GM21447 (cell line): ENCODE measurements around the gene OSBPL7.

ENCODE experiments used
- ATAC-seq: cut with Tn5 transposase; IDR thresholded peaks from one replicate; pipeline ENCODE4 v1.9.1; 2021; ENCODE audit not compliant: unreplicated experiment

The OSBPL7 gene

DNA sequence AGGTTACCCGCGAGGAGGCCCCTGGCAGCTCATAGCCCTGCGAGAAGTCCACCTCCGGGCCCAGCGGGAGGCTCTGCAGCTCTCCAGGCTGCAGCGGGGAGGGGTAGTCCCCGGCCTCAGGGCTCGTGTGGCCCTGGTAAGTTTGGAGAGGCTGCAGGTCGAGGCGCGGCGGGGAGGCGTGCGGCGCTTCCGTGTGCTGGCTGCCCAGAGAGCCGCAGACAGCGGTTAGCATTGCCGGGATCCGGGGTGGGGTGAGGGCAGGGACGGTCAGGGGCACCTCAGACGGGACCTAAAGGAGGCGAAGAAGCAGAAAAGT, 26.6 kb upstream of the OSBPL7 start:
- ATAC-seq, result no peak

DNA sequence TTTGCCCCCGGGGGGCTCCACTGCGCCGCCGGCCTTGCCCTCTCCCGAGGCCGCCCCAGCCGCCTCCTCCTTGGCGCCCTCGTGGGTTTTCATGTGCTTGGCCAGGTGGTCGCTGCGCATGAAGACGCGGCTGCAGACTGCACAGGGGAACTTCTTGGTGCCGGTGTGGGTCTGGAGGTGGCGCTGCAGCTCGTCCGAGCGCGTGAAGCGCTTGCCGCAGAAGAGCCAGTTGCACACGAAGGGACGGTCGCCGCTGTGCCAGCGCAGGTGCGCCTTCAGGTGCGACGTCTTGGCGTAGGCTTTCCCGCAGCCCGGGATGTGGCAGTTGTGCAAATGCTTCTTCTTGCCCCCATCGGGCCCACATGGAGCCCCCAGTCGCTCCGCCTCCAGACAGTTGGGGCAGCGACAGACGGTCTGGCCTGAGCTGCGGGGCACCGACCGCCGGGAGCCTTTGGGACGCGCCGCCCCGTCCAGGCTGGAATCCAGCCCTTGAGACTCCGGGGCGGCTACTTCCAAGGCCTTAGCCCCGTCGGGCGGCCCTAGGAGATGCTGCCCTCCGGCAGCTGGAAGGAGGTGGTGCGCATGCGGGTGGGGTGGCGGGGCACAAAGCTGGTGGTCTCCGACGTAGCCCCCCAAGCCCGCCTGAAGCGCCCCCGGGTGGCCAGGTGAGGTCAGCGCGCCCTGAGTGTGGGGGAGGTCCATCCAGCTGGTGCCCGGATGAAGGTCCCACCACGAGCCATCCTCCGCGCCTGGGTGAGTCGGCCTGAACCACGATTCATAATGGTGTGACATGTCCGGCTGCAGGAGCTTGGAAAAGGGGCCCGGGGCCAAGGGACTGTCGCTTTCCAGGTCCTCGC, 26.0 kb upstream of the OSBPL7 start:
- ATAC-seq, result no peak

DNA sequence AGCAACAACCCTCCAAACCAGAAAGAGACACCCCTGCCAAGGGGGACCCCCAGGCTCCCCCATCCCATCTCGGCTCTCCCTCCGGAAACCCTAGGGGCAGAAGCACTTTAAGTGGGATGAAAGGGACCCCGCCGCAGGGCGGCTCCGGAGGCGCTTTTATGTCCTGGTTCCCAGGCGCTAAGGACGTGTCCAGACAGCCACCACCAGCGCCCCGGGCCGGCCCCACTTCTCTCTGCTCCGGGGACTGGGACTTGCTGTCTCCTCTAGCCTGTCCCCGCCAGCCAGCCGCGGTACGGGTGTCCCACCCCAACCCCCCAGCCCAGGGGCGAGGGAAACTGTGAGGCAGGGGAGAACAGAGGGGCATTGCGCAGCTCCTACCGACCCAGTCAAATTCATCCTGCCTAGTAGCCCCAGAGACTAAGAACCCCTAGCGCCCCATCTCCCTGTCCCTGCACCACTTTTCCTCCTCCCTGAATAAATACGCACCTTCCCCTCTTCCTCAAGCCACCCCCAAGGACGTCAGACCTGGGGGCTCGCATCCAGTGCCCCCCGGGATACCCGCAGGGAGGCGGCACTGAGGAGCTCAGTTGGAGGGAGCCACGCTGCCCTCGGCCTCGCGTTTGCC, 25.2 kb upstream of the OSBPL7 start:
- ATAC-seq, result no peak

DNA sequence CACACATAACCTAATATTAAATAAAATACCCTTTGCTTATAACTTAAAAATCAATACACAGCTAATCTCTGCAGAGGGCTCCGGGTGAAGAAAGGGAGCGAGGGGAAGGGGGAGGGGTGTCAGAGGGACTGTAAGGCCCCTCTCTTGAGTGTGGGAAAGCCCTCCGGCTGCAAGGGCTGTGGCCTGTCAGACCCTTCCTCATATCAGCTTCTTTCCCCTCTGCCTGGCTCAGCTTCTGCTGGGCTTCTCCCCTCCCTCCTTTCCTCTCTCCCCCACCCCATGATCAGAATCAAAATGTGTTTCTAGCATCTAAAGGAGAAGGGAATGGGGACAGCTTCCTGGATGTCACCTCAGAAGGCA, 24.1 kb upstream of the OSBPL7 start:
- ATAC-seq, result no peak

DNA sequence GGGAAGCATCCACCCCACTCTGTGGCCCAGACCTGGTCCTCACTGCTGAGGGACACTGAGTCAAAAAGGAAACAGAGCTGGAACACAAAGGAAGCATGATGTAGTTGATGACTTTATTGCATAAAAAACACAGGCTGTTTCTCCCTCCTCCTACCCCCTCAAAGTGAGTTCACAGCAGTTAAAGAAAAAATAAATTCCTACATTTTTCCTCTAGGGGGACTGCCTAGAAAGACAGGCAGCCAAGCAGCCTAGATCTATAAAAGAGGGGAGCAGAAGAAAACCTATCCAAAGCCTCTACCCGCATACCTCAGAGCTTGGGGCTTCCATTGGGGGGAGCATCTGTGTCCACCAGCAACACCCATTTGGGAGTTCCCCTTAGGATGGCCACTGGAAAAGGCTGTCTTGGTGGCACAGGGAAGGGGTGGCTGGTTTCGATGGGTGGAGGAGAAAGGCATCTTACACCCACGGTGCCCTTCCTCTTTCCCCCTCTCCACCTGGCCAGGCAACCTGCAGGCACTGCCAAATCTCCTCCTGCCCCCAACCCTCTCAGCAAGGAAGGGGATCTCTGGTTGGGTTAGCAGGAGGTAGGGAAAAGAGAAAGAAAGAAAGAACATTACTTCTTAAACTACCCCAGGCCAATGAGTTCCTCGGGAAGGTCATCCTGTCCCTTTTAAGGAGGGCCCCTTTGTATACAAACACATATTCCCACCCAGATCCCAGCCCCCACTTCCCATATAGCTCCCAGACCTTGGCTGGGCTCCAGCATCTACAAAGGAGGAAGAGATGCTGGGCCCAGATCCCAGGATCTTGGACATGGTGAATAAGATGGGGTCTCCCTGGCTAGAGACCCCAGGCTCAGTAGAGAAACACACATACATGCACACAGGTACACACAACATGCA, 23.5 kb upstream of the OSBPL7 start:
- ATAC-seq, result no peak

DNA sequence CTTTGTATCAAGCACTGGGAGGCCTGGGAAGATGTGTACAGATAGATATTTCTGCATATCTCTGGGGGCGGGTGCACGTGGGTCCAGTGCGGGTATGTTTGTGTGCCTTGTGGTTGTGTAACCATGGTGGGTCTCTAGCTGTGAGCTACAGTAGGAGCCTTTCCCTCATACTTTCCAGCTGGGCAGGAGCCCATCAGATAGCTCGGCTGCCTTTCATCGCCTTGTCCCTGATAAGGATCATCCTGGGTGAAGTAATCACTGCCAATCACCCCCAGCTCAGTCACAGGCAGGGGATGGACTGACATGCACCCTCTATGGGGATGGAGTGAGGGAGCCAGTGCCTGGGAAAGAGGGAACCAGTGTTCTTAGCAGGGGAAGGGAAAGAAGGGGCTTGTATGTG, 22.6 kb upstream of the OSBPL7 start:
- no peak for ATAC-seq

DNA sequence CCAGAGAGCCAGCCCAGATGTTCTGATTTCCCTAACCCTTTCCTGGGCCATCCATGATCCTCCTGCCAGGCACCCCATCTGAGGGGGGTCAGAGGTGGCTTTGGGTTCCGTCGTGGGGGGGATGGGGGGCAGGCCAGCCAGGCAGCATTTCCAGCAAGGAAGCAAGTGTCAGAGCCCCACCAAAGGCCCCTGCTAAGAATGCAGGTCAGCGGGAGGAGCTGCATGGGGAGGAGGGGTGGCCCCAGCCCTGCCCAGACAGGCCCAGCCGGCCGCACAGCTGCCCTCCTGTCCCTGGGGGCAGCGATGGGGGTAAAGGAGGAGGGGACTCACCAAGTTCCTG, 21.8 kb upstream of the OSBPL7 start:
- no peak for ATAC-seq

DNA sequence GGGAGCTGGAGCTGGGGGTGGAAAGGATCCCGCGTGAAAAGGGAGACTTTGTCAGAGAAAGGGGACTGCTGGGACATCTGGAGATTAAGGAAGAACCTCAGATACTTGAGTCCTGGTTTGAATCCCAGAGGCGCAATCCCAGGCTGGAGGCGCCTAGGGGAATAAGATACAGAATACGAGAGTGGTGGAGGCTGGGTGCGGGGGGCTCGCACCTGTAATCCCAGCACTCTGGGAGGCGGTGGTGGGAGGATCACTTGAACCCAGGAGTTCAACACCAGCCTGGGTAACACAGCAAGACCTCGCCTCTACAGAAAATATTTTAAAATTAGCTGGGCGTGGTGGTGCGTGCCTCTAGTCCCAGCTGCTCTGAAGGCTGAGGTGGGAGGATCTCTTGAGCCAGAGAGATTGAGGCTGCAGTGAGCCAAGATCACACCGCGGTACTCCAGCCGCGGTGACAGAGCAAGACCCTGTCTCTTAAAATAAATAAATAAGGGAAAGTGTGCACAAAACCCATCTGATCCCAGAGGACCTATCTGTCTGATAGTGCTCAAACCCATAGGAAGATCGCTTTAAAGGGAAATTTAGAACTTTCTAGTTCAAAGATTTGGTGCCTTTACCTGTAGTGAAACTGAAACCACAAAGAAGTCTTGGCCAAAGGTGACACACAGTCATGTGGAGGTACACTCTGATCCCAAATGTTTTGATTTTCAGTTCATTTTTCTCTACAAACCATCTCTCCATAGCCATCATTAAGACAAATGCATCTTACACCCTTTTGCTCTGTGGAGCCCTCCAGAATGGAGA, 20.1 kb upstream of the OSBPL7 start:
- no peak for ATAC-seq

DNA sequence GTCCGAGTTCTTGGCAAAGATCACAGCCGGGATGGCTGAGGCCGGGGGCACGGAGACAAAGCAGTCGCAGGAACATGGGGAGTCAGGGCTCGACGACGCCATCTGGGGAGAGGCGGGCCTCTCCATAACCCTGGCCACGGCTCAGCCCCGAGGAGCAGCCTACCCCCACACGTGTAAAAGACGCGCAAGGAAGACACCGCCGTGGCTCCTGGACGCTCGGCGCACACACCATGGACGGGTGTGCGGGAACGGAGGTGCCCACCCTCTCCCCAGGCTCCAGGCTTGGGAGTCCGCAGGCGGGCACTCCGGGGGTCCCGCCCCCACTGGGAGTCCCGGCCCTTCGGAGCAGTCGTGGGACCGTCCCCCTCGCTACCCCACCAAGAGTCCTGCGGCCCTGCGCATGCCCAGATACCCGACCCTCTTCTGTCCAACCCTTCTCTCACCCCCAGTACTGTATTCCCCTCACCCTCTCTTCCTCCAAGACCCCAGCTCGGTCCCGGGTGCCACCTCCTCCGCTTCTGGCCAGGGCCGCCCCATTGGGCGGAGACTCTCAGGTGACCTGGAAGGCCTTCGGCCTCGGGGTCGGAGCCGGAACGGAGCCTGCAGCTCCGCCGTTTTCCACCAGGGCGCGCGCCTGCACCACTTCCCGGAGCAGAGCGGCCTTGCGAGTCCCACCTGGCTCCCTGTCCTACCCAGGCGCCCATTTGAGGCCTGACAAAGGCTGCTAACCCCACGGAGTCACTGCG, 19.3 kb upstream of the OSBPL7 start, which contains the start of gene SCRN2:
Gene SCRN2, minus strand, starts transcription at position 532 of the 746 bp plus-strand sequence. Its CDS starts 430 bp downstream, at position 102.
- ATAC-seq, result peak; percentile 80

DNA sequence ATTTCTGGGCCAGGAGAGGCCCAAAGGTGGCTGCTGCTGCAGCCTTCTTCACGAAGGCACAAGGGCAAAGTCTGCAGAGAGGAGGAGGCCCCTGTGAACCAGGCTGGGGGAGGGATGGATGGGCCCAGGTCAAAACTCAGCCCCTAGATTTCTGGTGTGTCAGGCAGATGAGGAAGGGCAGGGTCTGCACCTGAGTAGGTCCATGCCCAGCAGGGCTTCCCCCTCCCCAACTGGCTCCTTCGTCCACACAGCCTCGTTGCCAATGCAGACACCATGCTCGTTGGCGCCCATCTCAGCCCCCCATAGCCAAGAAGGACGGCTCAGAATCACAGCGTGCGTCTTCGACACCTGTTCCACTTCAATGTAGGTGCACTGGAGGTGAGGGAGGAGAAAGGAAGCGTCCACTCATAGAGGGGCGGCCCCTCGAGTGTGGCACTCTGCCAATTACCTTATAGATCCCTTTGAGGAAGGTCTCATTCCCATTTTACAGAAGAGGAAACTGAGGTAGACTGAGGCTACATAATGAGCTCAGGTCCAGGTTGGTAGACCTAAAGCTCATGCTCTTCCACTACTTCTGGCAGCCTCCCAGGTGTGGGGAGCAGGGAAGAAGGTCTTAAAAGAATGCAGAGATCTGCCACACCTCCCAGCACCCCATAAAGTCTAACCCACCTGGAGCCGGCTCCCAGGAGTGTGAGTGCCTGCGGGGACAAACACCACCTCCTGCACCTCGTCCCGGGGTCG, 18.6 kb upstream of the OSBPL7 start:
- no peak for ATAC-seq

DNA sequence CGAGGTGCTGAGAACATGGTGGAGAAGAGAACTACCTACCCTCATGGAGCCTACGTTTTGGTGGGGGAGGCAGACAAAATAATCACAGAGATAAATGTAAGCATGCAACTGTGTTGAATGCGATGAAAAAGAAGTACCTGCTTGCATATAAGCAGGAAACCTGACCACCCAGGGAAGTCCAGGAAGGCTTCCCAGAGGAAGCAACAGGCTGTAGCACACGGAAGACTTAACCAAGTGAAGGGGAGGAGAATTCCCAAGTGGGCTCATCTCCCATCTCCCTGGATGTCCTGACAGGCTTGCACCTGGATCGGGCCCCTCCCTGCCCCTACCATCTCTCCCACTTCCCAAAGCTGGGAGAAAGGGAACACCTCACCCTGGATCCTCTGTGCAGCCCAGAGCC, 17.5 kb upstream of the OSBPL7 start:
- no peak for ATAC-seq

DNA sequence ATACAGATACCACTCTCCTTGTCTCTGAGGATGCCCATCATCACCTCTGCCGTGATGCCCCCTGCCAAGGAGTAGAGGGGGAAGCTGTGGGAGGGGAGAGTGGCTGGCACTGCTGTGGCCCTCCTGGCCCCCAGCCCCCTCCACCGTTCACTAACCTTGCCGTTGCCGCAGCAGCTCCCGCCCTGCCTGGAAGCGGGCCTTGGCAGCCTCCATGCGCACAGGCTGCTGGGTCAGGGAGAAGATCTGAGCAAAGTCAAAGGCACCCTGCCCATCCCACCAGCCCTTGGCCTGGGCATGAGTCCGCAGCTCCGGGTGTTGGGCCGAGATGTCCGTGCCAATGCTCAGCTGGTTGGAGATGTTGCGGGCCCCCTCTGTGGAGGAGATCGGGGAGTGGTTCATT, 17.0 kb upstream of the OSBPL7 start:
- no peak for ATAC-seq

DNA sequence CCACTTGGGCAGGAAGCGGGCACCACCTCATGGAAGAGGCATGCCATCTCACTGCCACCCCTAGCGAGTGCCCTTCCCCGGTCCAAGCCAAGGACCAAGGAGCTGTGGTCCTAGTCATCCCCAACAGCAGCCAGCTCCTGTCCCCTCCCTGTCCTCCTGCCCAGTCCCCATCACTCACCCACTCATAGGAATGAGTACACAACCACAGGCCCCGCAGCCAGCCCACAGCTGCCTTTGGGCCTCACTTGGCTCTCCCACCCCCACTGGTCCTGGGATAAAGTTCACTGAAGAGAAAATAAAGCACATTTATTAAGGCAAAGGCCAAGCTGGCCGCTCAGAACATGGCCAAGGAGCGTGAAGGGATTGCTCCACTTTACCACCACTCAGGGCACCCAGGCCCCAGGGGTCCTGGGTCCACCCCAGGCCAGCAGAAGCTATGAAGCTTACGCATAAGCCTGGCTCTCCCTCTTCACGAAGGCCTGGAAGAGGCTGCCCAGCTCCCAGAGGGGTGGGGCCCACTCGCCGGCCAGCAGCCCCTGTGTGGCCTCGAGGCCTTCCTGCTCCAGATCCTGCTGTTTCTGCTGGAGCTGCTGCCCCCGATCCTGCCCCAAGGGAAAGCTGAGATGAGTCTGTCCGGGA, 15.9 kb upstream of the OSBPL7 start:
- ATAC-seq, result no peak

DNA sequence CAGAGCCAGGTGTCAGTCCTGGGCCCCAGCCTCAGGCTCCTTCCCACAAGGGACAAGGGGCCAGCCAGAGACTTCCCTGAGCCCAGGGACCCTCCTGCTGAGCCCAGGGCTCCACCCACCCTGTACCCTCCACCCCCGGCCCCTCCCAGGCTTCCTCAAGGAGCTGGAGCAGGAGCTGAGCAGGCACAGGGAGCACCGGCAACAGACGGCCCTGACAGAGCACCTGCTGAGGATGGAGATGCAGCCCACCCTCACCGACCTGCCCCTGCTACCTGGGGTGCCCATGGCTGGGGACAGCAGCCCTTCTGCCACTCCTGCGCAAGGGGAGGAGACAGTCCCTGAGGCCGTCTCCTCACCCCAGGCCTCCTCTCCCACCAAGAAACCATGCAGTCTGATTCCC, 15.0 kb upstream of the OSBPL7 start:
- ATAC-seq, result no peak

DNA sequence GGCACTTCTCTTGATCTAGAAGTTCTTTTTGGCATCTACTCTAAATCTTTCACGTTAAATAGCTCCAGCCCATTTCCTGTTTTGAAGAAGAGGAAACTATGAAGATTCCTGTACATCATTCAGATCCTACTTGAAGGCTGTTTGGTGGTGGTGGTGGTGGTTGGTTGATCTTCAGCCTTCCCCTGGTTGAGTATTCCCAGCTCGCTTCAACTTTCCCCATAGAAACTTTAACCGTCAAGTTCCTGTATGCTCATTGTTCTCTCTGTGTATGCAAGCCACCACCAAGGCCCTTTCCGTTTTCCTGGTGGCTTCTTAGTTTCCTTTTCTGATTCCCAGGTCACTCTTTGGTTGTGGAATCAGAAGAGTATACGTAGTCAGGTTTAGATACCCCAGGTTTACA, 13.2 kb upstream of the OSBPL7 start:
- ATAC-seq, result no peak

DNA sequence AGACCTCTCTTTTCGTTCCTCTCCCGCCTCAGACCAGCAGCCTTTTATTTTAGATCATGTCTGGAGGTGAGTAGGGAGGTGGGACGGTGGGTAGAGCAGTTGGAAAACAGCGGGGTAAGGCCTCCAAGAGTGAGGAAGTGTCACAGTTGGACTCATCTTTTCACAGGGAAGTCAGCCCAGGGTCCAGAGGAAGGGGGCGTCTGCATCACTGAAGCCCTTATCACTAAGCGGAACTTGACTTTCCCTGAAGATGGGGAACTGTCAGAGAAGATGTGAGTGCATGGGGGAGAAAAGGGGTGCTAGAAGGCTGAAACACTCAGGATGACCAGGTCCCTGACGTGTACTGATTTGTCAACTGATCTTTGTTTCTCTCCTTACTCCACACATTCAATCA, 10.3 kb upstream of the OSBPL7 start:
- no peak for ATAC-seq

DNA sequence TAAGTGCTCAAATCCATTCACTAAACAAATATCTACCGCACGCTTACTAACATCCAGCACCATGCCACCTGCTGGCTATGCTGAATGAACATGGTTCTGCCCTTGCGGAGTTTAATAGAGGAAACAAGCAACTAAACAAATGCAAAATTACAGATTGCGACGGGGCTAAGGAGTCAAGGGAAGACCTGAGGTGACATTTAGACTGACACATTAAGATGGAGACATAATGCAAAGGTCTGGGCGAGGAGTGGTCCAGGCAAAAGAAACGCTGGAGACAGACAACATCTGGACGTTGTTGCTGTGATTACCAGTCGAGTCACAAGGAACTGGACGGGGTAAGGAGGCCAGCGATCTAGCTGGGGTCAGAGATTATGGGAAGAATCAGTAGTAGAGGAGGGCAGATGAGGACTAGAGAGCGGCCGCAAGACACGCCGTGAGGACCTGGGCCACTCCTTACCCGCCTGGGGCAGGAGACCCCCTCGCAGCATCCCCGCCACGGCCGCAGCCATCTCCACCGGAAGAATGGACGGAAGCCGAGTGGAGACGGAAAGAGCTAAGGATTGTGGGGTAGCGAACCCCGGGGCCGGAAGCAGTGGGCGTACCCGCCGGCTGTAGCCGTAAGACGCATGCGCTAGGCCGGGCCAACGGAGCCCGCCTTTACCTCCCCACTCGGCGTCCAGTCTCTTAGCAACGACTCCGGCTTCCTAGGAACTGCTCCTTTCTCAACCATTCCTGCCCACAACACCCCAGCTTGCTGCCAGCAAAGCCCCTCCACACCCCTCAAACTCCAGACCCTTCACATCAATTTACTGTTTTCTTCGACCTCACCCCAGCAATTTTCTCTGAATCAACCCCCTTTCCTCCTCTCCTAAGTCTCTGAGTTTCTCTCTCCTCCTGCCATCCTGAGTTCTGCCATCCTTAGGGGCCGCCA, 9.7 kb upstream of the OSBPL7 start, which contains the start of the genes LRRC46 and MRPL10:
Gene LRRC46, plus strand, starts transcription at position 668 of the 931 bp plus-strand sequence. CDS start 320 bp downstream, outside the sequence.
Gene MRPL10, minus strand, starts transcription at position 539 of the 931 bp plus-strand sequence. Its CDS starts 30 bp downstream, at position 509.
- ATAC-seq, result peak; percentile 86
